ENCODE data around the gene CHADL.
"Not testable (repeated sequence)": the region's sequence is repeated elsewhere in the genome, so short reads cannot be mapped to it uniquely, and the experiment has no call there.

Gene CHADL

DNA sequence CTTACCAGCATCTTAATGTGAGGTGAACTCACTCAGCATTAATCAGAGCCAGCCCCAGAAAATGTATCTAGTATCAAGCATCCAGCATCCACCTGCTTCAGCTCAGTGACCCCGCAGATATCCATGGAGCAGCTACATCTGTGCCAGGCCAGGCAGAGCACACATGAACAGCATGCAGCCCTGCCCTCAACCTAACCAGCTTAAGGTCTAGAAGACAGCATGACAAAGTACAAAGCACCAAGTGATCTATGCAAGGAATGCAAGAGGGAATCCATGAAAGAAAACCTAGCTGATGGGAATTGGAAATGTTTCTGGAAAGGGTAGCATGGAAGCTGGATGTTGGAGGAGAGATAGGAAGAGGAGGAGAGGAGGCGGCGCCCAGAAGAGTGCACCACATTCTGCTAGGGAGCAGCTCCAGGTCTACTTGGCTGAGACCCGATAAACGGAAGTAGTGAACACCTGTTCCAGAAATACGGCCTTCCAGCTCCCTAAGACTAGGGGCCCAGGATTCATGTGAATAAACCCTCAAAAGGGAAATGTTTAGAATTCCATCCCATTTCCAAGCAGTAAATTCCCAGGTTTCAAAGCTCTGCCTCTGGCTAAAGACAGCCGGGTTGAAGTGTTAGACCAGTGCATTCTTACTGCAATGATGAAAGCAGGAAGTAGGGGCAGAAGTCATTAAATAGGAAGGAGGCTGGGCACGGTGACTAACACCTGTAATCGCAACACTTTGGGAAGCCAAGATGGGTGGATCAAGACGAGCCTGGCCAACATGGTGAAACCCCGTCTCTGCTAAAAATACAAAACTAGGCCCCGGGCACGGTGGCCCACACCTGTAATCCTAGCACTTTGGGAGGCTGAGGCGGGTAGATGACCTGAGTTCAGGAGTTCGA is 59.1 kb downstream of the CHADL start:
- no peak for DNase-seq

DNA sequence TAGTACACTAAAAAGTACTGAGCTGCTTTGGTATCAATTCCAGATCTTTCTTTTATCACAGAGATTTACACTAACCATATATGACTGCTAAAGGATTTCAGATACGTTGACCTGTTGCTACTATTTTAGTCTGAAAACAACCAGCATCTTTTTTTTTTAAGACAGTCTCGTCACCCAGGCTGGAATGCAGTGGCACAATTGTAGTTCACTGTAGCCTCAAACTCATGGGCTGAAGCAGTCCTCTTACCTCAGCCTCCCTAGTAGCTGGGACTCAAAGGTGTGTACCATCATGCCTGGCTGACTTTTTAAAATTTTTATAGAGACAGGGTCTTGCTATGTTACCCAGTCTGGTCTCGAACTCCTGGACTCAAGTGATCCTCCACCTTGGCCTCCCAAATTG is 59.8 kb downstream of the CHADL start:
- no peak for DNase-seq

DNA sequence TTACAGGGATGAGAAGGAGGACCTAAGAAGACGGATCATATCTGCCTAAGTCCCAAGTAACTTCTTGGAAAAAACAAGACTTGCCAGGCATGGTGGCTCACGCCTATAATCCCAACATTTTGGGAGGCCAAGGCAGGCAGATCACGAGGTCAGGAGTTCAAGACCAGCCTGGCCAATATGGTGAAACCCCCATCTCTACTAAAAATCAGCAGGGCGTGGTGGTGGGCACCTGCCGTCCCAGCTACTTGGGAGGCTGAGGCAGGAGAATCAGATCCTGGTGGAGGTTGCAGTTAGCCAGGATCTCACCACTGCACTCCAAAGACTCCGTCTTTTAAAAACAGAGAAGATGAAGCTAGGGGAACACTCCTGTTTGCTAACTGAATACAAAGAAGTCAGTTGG is 60.4 kb downstream of the CHADL start:
- not testable (repeated sequence) for DNase-seq

All from activated CD4-positive, CD25-positive, alpha-beta regulatory T cell (primary cell).